GM21390 (cell line): ENCODE data around the gene IGIP.
"Not testable (repeated sequence)": the region's sequence is repeated elsewhere in the genome, so short reads cannot be mapped to it uniquely, and the experiment has no call there.

Experiments
- ATAC-seq: cut with Tn5 transposase; IDR thresholded peaks from one replicate; pipeline ENCODE4 v1.9.1; 2021; ENCODE audit not compliant: unreplicated experiment

IGIP gene

GRCh38 chr5:140140435-140140834 is 14.7 kb downstream of the IGIP start:
- ATAC-seq = no peak

- ATAC-seq = no peak
Observed at GRCh38 chr5:140141241-140141640, 15.5 kb downstream of the IGIP start.

GRCh38 chr5:140142246-140142645 is 16.5 kb downstream of the IGIP start:
- no peak for ATAC-seq

GRCh38 chr5:140142856-140143255 is 17.1 kb downstream of the IGIP start:
- ATAC-seq = no peak

GRCh38 chr5:140143521-140144258 is 18.0 kb downstream of the IGIP start:
- no peak for ATAC-seq

- no peak for ATAC-seq
Observed at GRCh38 chr5:140145256-140145655, 19.5 kb downstream of the IGIP start.

GRCh38 chr5:140145818-140146522 is 20.2 kb downstream of the IGIP start:
- peak; percentile 73 for ATAC-seq

GRCh38 chr5:140146523-140146842 is 20.7 kb downstream of the IGIP start:
- no peak for ATAC-seq

GRCh38 chr5:140147460-140147859 is 21.7 kb downstream of the IGIP start:
- ATAC-seq = no peak

- ATAC-seq = no peak
Observed at GRCh38 chr5:140148508-140148907, 22.8 kb downstream of the IGIP start.

GRCh38 chr5:140150201-140150600 is 24.5 kb downstream of the IGIP start:
- no peak for ATAC-seq

- no peak for ATAC-seq
Observed at GRCh38 chr5:140151144-140152021, 25.6 kb downstream of the IGIP start.

- ATAC-seq = no peak
Observed at GRCh38 chr5:140152022-140152999, 26.6 kb downstream of the IGIP start.

GRCh38 chr5:140153255-140153654 is 27.5 kb downstream of the IGIP start:
- no peak for ATAC-seq

GRCh38 chr5:140153905-140154304 is 28.2 kb downstream of the IGIP start:
- no peak for ATAC-seq

- not testable (repeated sequence) for ATAC-seq
Observed at GRCh38 chr5:140154710-140155381, 29.1 kb downstream of the IGIP start.

- peak; percentile 98 for ATAC-seq
Observed at GRCh38 chr5:140157032-140157781, 31.5 kb downstream of the IGIP start.

GRCh38 chr5:140159014-140159927 is 33.5 kb downstream of the IGIP start:
- ATAC-seq = no peak
